Activated naive CD4-positive, alpha-beta T cell treated with anti-CD3 and anti-CD28 coated beads, Interleukin-2, amount 10 ng/mL, durations not matched to agents 7 days and 5 days (primary cell): ENCODE measurements around the gene PDCL3.

Experiments used
- CTCF ChIA-PET: fragments of 350-600 bp; sonication (Branson Sonifier 250); formaldehyde crosslinking; loops from one replicate; lab custom pipeline; 2021; ENCODE audit warnings: antibody characterized with exemption; lab: Charles Lee
- DNase-seq: peaks from one replicate; pipeline ENCODE4 v3.0.0-alpha.2; 2020
- H3K27ac Mint-ChIP-seq: one replicate; pipeline ENCODE4 v1.8.0; 2021; ENCODE audit warnings: mild to moderate bottlenecking, moderate library complexity, mixed read lengths
- H3K27me3 Mint-ChIP-seq: one replicate; pipeline ENCODE4 v1.8.0; 2021; ENCODE audit warnings: mild to moderate bottlenecking, mixed read lengths
- H3K36me3 Mint-ChIP-seq: one replicate; pipeline ENCODE4 v1.8.0; 2021; ENCODE audit warnings: mixed read lengths
- H3K4me1 Mint-ChIP-seq: one replicate; pipeline ENCODE4 v1.8.0; 2021; ENCODE audit warnings: mixed read lengths
- H3K4me3 Mint-ChIP-seq: one replicate; pipeline ENCODE4 v1.8.0; 2021; ENCODE audit warnings: mild to moderate bottlenecking, moderate library complexity, mixed read lengths
- H3K9me3 Mint-ChIP-seq: one replicate; pipeline ENCODE4 v1.8.0; 2021; ENCODE audit warnings: mixed read lengths

Gene PDCL3

GRCh38 chr2:100562613-100563406 lies at the start of gene PDCL3:
PDCL3 (plus strand) TSS chr2:100562993; CDS start chr2:100563068, 75 bp downstream.
- Mint-ChIP-seq H3K27me3 (no peaks in the 10 kb centered on the region), H3K27ac (peak within 1 kb of the TSS; percentile 100), H3K4me1 (peaks cover 59% of the 10 kb centered on the region), H3K9me3 (no peaks in the 10 kb centered on the region), H3K36me3 (peaks cover 16% of the 10 kb centered on the region), H3K4me3 (peak within 1 kb of the TSS; percentile 88)
- DNase-seq: peak; percentile 95
- CTCF ChIA-PET: interaction anchor here (0.9 to 1.2 kb wide), 7 partner anchors 9 to 48 kb away, joined by 3 to 4 read pairs (median 3); no protein-coding TSS in a partner anchor

GRCh38 chr2:100513650-100514049 lies 49.1 kb upstream of the PDCL3 start:
- DNase-seq: no peak
- no peak overlapping the region for H3K27ac Mint-ChIP-seq
- H3K4me3 Mint-ChIP-seq: no peak overlapping the region
- H3K4me1 Mint-ChIP-seq: no peaks in the 10 kb centered on the region
- H3K9me3 Mint-ChIP-seq: no peaks in the 10 kb centered on the region
- no peaks in the 10 kb centered on the region for H3K36me3 Mint-ChIP-seq
- CTCF ChIA-PET: no interaction called here
- H3K27me3 Mint-ChIP-seq: peaks cover under 1% of the 10 kb centered on the region

- Mint-ChIP-seq H3K36me3 (no peaks in the 10 kb centered on the region), H3K27ac (no peak overlapping the region), H3K27me3 (peaks cover 4% of the 10 kb centered on the region), H3K9me3 (no peaks in the 10 kb centered on the region), H3K4me1 (no peaks in the 10 kb centered on the region), H3K4me3 (no peak overlapping the region)
- no peak for DNase-seq
- CTCF ChIA-PET: no interaction called here
These were observed 45.2 kb upstream of the PDCL3 start for GRCh38 chr2:100517556-100517955.

- Mint-ChIP-seq H3K4me1 (no peaks in the 10 kb centered on the region), H3K9me3 (no peaks in the 10 kb centered on the region), H3K36me3 (no peaks in the 10 kb centered on the region), H3K27ac (no peak overlapping the region), H3K27me3 (peaks cover 4% of the 10 kb centered on the region), H3K4me3 (no peak overlapping the region)
- CTCF ChIA-PET: no interaction called here
- DNase-seq: no peak
These were observed 44.0 kb upstream of the PDCL3 start for GRCh38 chr2:100518801-100519200.

- H3K27me3 Mint-ChIP-seq: peaks cover 4% of the 10 kb centered on the region
- CTCF ChIA-PET: no interaction called here
- H3K9me3 Mint-ChIP-seq: no peaks in the 10 kb centered on the region
- H3K4me3 Mint-ChIP-seq: no peak overlapping the region
- no peaks in the 10 kb centered on the region for H3K4me1 Mint-ChIP-seq
- no peak for DNase-seq
- H3K27ac Mint-ChIP-seq: no peak overlapping the region
- no peaks in the 10 kb centered on the region for H3K36me3 Mint-ChIP-seq
These were observed 42.6 kb upstream of the PDCL3 start for GRCh38 chr2:100520224-100520623.

GRCh38 chr2:100522430-100522829 lies 40.4 kb upstream of the PDCL3 start:
- Mint-ChIP-seq H3K36me3 (no peaks in the 10 kb centered on the region), H3K27me3 (peaks cover 4% of the 10 kb centered on the region), H3K4me1 (no peaks in the 10 kb centered on the region), H3K4me3 (no peak overlapping the region), H3K27ac (no peak overlapping the region), H3K9me3 (no peaks in the 10 kb centered on the region)
- DNase-seq: no peak
- CTCF ChIA-PET: no interaction called here

- DNase-seq: no peak
- Mint-ChIP-seq H3K4me1 (no peaks in the 10 kb centered on the region), H3K36me3 (no peaks in the 10 kb centered on the region), H3K4me3 (no peak overlapping the region), H3K27ac (no peak overlapping the region), H3K27me3 (peaks cover 10% of the 10 kb centered on the region), H3K9me3 (no peaks in the 10 kb centered on the region)
- CTCF ChIA-PET: interaction anchor here (0.7 kb wide), 1 partner anchor 70 kb away, joined by 3 read pairs; no protein-coding TSS in a partner anchor
These were observed 38.5 kb upstream of the PDCL3 start for GRCh38 chr2:100524331-100524730.

- no peak overlapping the region for H3K4me3 Mint-ChIP-seq
- no peak overlapping the region for H3K27ac Mint-ChIP-seq
- no peaks in the 10 kb centered on the region for H3K36me3 Mint-ChIP-seq
- CTCF ChIA-PET: no interaction called here
- no peak for DNase-seq
- H3K27me3 Mint-ChIP-seq: peaks cover 14% of the 10 kb centered on the region
- H3K4me1 Mint-ChIP-seq: no peaks in the 10 kb centered on the region
- no peaks in the 10 kb centered on the region for H3K9me3 Mint-ChIP-seq
These were observed 35.9 kb upstream of the PDCL3 start for GRCh38 chr2:100526868-100527267.

GRCh38 chr2:100527440-100528015 lies 35.3 kb upstream of the PDCL3 start:
- H3K4me3 Mint-ChIP-seq: no peak overlapping the region
- H3K27me3 Mint-ChIP-seq: peaks cover 14% of the 10 kb centered on the region
- H3K36me3 Mint-ChIP-seq: no peaks in the 10 kb centered on the region
- CTCF ChIA-PET: no interaction called here
- no peak for DNase-seq
- no peaks in the 10 kb centered on the region for H3K9me3 Mint-ChIP-seq
- no peak overlapping the region for H3K27ac Mint-ChIP-seq
- no peaks in the 10 kb centered on the region for H3K4me1 Mint-ChIP-seq

GRCh38 chr2:100529176-100529575 lies 33.6 kb upstream of the PDCL3 start:
- no peaks in the 10 kb centered on the region for H3K36me3 Mint-ChIP-seq
- peaks cover 23% of the 10 kb centered on the region for H3K27me3 Mint-ChIP-seq
- no peaks in the 10 kb centered on the region for H3K4me1 Mint-ChIP-seq
- no peak overlapping the region for H3K4me3 Mint-ChIP-seq
- H3K27ac Mint-ChIP-seq: no peak overlapping the region
- CTCF ChIA-PET: no interaction called here
- H3K9me3 Mint-ChIP-seq: no peaks in the 10 kb centered on the region
- no peak for DNase-seq

GRCh38 chr2:100529900-100530299 lies 32.9 kb upstream of the PDCL3 start:
- CTCF ChIA-PET: no interaction called here
- H3K36me3 Mint-ChIP-seq: no peaks in the 10 kb centered on the region
- H3K27me3 Mint-ChIP-seq: peaks cover 27% of the 10 kb centered on the region
- no peaks in the 10 kb centered on the region for H3K4me1 Mint-ChIP-seq
- no peaks in the 10 kb centered on the region for H3K9me3 Mint-ChIP-seq
- no peak overlapping the region for H3K4me3 Mint-ChIP-seq
- no peak for DNase-seq
- no peak overlapping the region for H3K27ac Mint-ChIP-seq

- Mint-ChIP-seq H3K27ac (no peak overlapping the region), H3K4me1 (no peaks in the 10 kb centered on the region), H3K36me3 (no peaks in the 10 kb centered on the region), H3K9me3 (no peaks in the 10 kb centered on the region), H3K4me3 (no peak overlapping the region), H3K27me3 (peaks cover 12% of the 10 kb centered on the region)
- DNase-seq: no peak
- CTCF ChIA-PET: no interaction called here
These were observed 26.9 kb upstream of the PDCL3 start for GRCh38 chr2:100535855-100536254.

- Mint-ChIP-seq H3K9me3 (no peaks in the 10 kb centered on the region), H3K36me3 (no peaks in the 10 kb centered on the region), H3K27me3 (peaks cover 11% of the 10 kb centered on the region), H3K4me1 (peaks cover 3% of the 10 kb centered on the region), H3K27ac (no peak overlapping the region), H3K4me3 (no peak overlapping the region)
- no peak for DNase-seq
- CTCF ChIA-PET: no interaction called here
These were observed 24.9 kb upstream of the PDCL3 start for GRCh38 chr2:100537918-100538317.

GRCh38 chr2:100539221-100539620 lies 23.6 kb upstream of the PDCL3 start:
- Mint-ChIP-seq H3K27me3 (peaks cover 9% of the 10 kb centered on the region), H3K9me3 (no peaks in the 10 kb centered on the region), H3K27ac (no peak overlapping the region), H3K4me3 (no peak overlapping the region), H3K4me1 (peaks cover 3% of the 10 kb centered on the region), H3K36me3 (no peaks in the 10 kb centered on the region)
- CTCF ChIA-PET: interaction anchor here (0.6 kb wide), 1 partner anchor 40 kb away, joined by 3 read pairs; no protein-coding TSS in a partner anchor
- DNase-seq: no peak

GRCh38 chr2:100541404-100541803 lies 21.4 kb upstream of the PDCL3 start:
- peaks cover 12% of the 10 kb centered on the region for H3K27me3 Mint-ChIP-seq
- no peaks in the 10 kb centered on the region for H3K9me3 Mint-ChIP-seq
- H3K4me3 Mint-ChIP-seq: no peak overlapping the region
- CTCF ChIA-PET: interaction anchor here (1.1 kb wide), 1 partner anchor 11 kb away, joined by 3 read pairs; no protein-coding TSS in a partner anchor
- no peak for DNase-seq
- no peak overlapping the region for H3K27ac Mint-ChIP-seq
- no peaks in the 10 kb centered on the region for H3K36me3 Mint-ChIP-seq
- H3K4me1 Mint-ChIP-seq: peaks cover 3% of the 10 kb centered on the region
